A549 (cell line): ENCODE results near the gene GNL1.

Source experiments
- CTCF ChIP-seq: fragments of >200 bp; sonication (Bioruptor Twin); formaldehyde crosslinking; IDR thresholded peaks from 3 replicates; pipeline ENCODE4 v1.5.1; 2016
- EP300 ChIP-seq, 2 experiments: fragments of >200 bp; sonication (Bioruptor Twin); formaldehyde crosslinking; IDR thresholded peaks; 2 replicates in 1 of 2; 3 replicates in 1 of 2; pipeline ENCODE4 v1.6.1; 2016 to 2017
- MAZ ChIP-seq: fragments of 150-350 bp; IDR thresholded peaks from 2 replicates; pipeline ENCODE4 v1.6.1; 2014; ENCODE audit warnings: antibody characterized with exemption, low read depth, low read length, borderline replicate concordance
- MYC ChIP-seq: IDR thresholded peaks from 2 replicates; pipeline ENCODE4 v1.6.1; 2012; ENCODE audit warnings: mild to moderate bottlenecking, inconsistent platforms, low read length, improper control_type of control experiment, borderline replicate concordance
- POLR2A ChIP-seq: IDR thresholded peaks from 2 replicates; pipeline ENCODE4 v1.6.1; 2012; ENCODE audit warnings: mild to moderate bottlenecking, low read length
- RFX5 ChIP-seq: fragments of 450-650 bp; IDR thresholded peaks from 2 replicates; pipeline ENCODE4 v1.7.1; 2014; ENCODE audit warnings: antibody characterized with exemption, mild to moderate bottlenecking, moderate library complexity
- USF2 ChIP-seq: fragments of 450-650 bp; IDR thresholded peaks from 2 replicates; pipeline ENCODE4 v1.6.1; 2014; ENCODE audit warnings: antibody characterized with exemption

GRCh38 chr6:30570263-30570662, 14.0 kb upstream of the GNL1 start:
- no peak for TF ChIP-seq RFX5
- TF ChIP-seq USF2: no peak
- no peak for TF ChIP-seq CTCF
- no peak for TF ChIP-seq POLR2A
- no peak for TF ChIP-seq MYC
- TF ChIP-seq MAZ: no peak
- TF ChIP-seq EP300 (IDR thresholded peaks at IDR 0.05): no peak
